ENCODE results near the gene KDM1A. TPM values are rescaled to one million over a fixed set of nuclear protein-coding genes. Genes with fewer than 3 reads are reported as not detected.

Gene KDM1A
- total RNA-seq, 1 experiment from 2014 or later: 97.1 TPM

Other genes starting within 250 kb of the KDM1A start
- not detected in 2 replicates for gene LACTBL1, start 46.6 kb upstream of the KDM1A start, total RNA-seq (2014; rRNA removed; shearing (Covaris generic))
- gene TEX46, start 3.6 kb upstream of the KDM1A start, total RNA-seq (2014; rRNA removed; shearing (Covaris generic)): not detected in 2 replicates
- gene LUZP1, start 149.4 kb downstream of the KDM1A start, total RNA-seq (2014; rRNA removed; shearing (Covaris generic)): 24.9 and 25.2 TPM in 2 replicates
- not detected in 2 replicates for gene HTR1D, start 198.0 kb downstream of the KDM1A start, total RNA-seq (2014; rRNA removed; shearing (Covaris generic))

Measured in H4 (cell line).